ENCODE data around the gene SLC47A2. TPM values are rescaled to one million over a fixed set of nuclear protein-coding genes. Genes with fewer than 3 reads are reported as not detected.
A peak's percentile ranks its signal among the peaks of the same experiment; 100 is the strongest.

SLC47A2 gene
- total and polyA plus RNA-seq, 2 of the 13 experiments (the other 11 are each of a cell fraction or from before 2014, with no cell fraction given): 0.04 TPM; not detected in 1

- TF ChIP-seq ZNF276 (CRISPR knock-in tag; IDR thresholded peaks at IDR 0.05; ENCODE audit: low read depth) (no peak), RAD21 (CRISPR knock-in tag; IDR thresholded peaks at IDR 0.05) (peak; percentile 85), ZBTB43 (CRISPR knock-in tag; conservative IDR thresholded peaks at IDR 0.05) (no peak), HMG20A (CRISPR knock-in tag; IDR thresholded peaks at IDR 0.05; ENCODE audit: borderline replicate concordance) (no peak), ZNF142 (CRISPR knock-in tag; IDR thresholded peaks at IDR 0.05) (no peak), BORCS8-MEF2B (CRISPR knock-in tag; IDR thresholded peaks at IDR 0.05) (0 out of 2 replicates have a peak, but pooled peaks have one; percentile 27), REXO4 (CRISPR knock-in tag; IDR thresholded peaks at IDR 0.05; ENCODE audit: borderline replicate concordance) (no peak), IRF9 (CRISPR knock-in tag; IDR thresholded peaks at IDR 0.05; ENCODE audit: borderline replicate concordance) (no peak), EED (CRISPR knock-in tag; IDR thresholded peaks at IDR 0.05) (no peak), SP140L (CRISPR knock-in tag; IDR thresholded peaks at IDR 0.05; ENCODE audit: borderline replicate concordance) (no peak), TIGD3 (CRISPR knock-in tag; IDR thresholded peaks at IDR 0.05; ENCODE audit: borderline replicate concordance) (no peak), ZBTB33 (CRISPR knock-in tag; IDR thresholded peaks at IDR 0.05) (no peak), CAMTA2 (CRISPR knock-in tag; IDR thresholded peaks at IDR 0.05; ENCODE audit: borderline replicate concordance) (no peak), ZSCAN29 (CRISPR knock-in tag; conservative IDR thresholded peaks at IDR 0.05) (0 out of 2 replicates have a peak, but pooled peaks have one; percentile 6)
These were observed 2.4 kb upstream of the SLC47A2 start (continued) for GRCh38 chr17:19718613-19719354.
